Activated naive CD4-positive, alpha-beta T cell treated with anti-CD3 and anti-CD28 coated beads, Interleukin-2, amount 50 U/mL, for 24 hours (primary cell): ENCODE measurements around the gene GRHL3.

ENCODE experiments used
- H3K27ac Mint-ChIP-seq: one replicate; pipeline ENCODE4 v1.8.0; 2021; ENCODE audit warnings: mild to moderate bottlenecking, mixed read lengths
- H3K27me3 Mint-ChIP-seq: one replicate; pipeline ENCODE4 v1.8.0; 2021; ENCODE audit warnings: mixed read lengths
- H3K36me3 Mint-ChIP-seq: one replicate; pipeline ENCODE4 v1.8.0; 2021; ENCODE audit warnings: mixed read lengths
- H3K4me1 Mint-ChIP-seq: one replicate; pipeline ENCODE4 v1.8.0; 2021; ENCODE audit warnings: mixed read lengths
- H3K4me3 Mint-ChIP-seq: one replicate; pipeline ENCODE4 v1.8.0; 2021; ENCODE audit warnings: mild to moderate bottlenecking, mixed read lengths
- H3K9me3 Mint-ChIP-seq: one replicate; pipeline ENCODE4 v1.8.0; 2021; ENCODE audit warnings: mixed read lengths

Gene GRHL3

DNA sequence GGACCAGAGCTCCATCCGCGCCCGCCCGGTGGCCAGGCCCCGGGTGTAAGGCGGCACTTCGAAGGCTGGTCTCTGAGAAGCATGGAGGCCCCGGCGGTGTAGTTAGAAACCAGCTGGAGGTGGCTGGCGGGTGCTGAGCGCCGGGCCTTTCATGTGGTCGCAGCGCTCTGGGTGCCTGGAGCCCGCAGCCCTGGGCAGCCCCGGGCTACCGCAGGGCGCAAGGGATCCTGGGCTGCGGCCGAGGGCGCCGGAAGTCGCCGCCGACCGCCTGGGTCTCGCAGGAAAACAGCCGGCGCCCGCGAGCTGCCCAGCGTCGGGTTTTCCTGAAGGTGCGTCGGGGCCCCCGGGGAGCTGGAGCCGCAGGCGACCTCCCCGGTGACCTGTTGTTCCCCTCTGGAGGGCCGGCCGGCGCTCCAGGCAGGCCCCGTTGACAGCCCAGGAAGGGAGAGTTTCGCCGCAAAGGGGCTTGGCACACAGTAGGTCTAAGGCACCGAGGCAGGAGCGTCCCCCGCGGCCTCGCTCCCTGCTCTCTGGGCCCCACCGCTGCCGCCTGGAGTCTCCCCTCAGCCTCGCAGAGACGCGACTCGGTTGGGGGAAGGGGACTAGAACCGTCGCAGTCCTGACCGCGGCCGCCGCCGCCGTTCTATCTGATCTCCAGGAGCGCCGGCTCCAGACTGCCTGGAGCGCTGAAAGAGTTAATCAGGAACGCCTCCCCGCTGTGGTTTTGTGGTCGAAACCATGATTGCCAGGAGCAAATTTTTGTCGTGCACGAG lies 2.7 kb downstream of the GRHL3 start:
- H3K4me1 Mint-ChIP-seq, result peaks cover 46% of the 10 kb centered on the region
- H3K27ac Mint-ChIP-seq, result peak overlapping the region; percentile 66
- no peaks in the 10 kb centered on the region for H3K36me3 Mint-ChIP-seq
- H3K27me3 Mint-ChIP-seq, result peaks cover 33% of the 10 kb centered on the region
- H3K4me3 Mint-ChIP-seq, result peak overlapping the region; percentile 87
- no peaks in the 10 kb centered on the region for H3K9me3 Mint-ChIP-seq

DNA sequence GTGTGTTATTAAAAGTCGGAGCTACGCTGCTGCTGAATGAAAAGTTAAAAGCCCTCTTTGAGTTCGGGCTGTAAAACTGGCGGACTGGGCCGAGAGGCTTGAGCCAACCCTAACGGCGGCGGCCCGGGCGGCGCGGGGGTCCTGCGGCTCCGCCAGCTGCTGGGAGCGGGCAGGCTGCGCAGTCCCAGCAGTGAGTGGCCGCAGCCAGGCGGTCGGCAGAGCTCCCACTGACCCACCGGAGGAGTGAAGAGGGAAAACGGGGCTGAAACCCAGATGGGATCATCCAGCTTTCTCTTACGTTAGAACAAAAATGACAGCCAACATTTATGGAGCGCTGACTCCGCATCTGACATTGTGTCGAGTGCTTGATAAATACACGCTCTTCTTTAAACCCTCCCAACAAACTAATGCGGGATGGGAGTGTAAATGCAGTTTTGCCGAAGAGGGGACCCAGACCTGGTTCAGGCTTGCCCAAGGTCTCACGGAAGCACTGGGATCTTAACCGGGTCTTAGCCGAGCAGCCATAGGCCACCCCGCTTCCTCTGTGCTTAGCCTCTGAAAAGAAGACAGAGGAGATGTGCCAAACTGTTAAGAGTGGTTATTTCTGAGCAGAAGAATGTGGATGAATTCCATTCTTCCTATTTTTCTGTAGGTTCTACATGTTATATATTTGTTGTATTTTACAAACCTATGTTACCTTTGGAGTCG lies 3.5 kb downstream of the GRHL3 start:
- H3K27ac Mint-ChIP-seq, result peak overlapping the region; percentile 66
- H3K27me3 Mint-ChIP-seq, result peaks cover 38% of the 10 kb centered on the region
- H3K9me3 Mint-ChIP-seq, result no peaks in the 10 kb centered on the region
- no peaks in the 10 kb centered on the region for H3K36me3 Mint-ChIP-seq
- peak overlapping the region; percentile 87 for H3K4me3 Mint-ChIP-seq
- peaks cover 46% of the 10 kb centered on the region for H3K4me1 Mint-ChIP-seq

DNA sequence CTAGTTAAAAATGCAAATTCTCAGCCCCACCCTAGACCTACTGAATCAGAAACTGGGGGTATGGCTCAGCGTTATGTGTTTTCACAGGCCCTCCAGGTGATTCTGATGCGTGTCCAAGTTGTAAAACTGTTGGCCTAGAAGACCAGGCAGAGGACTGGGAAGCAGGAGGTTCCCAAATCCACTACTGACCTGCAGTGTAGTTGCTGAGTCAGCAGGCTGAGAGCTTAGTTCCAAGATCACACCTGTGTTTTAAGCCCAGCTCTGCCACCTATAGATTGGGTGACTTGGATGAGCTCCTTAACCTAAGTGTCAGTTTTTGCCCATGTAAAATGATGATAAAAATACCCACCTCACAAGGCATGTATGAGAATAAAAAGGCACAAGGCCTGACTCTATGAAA lies 4.1 kb downstream of the GRHL3 start:
- Mint-ChIP-seq H3K9me3 (no peaks in the 10 kb centered on the region), H3K4me3 (no peak overlapping the region), H3K36me3 (no peaks in the 10 kb centered on the region), H3K4me1 (peaks cover 46% of the 10 kb centered on the region), H3K27me3 (peaks cover 39% of the 10 kb centered on the region), H3K27ac (no peak overlapping the region)

DNA sequence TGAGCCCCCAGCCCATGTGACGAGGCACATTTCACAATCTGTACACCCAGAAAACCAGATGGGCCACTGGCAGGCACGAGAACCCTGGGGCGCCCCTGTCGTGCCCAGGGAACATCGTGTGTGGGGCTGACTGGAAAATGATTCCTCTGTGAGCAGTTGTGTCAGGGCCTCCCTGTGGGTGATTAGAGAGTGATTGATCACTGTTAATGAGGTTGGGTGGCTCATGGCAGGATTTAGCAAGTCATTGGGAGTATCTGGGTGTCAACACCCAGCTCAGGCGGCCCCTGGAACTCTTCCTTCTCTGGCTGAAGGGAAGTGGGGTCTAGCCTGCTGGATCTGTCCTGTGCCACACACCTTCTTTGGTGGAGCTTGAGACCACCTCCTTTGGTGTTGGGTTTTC lies 5.7 kb downstream of the GRHL3 start:
- H3K36me3 Mint-ChIP-seq, result no peaks in the 10 kb centered on the region
- no peak overlapping the region for H3K4me3 Mint-ChIP-seq
- H3K4me1 Mint-ChIP-seq, result peaks cover 31% of the 10 kb centered on the region
- no peaks in the 10 kb centered on the region for H3K9me3 Mint-ChIP-seq
- no peak overlapping the region for H3K27ac Mint-ChIP-seq
- peaks cover 26% of the 10 kb centered on the region for H3K27me3 Mint-ChIP-seq

DNA sequence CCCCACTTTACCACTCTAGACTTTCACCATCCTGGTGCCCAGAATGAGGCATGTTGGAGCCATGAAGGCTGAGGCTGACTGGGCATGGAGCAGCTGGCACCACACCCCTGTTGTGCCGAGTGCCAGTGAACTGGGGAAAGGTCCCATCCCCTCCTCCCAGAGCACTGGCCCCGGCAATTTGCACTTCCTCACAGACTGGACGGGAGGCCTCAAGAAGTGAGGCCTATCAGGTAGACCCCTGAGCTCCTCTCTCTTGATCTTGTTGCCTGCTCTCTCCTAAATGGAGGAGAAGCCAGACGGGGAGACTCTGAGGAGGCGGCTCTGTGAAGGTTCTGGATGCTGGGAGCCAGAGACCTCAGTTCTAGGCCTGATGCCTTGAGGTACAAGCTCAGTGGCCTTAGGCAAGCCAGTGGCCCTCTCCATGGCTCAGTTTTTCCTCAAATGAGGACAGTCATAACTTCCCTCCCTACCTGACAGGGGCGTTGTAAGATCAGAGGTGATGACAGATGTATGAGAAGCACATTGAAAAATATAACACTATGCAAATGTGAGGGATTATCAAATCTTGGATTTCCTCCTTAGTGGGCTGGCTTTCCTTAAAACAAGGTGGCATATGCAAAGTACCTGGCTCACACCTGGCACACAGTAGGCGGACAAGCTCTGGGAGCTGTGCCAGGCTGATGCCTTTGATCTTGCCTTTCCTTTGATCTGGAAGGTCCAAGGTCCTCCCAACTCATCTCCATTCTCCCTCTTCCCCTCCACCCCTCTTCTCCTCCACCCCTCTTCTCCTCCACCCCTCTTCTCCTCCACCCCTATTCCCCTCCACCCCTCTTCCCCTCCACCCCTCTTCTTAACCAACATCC lies 6.7 kb downstream of the GRHL3 start:
- Mint-ChIP-seq H3K36me3 (no peaks in the 10 kb centered on the region), H3K27me3 (peaks cover 17% of the 10 kb centered on the region), H3K4me1 (peaks cover 22% of the 10 kb centered on the region)

DNA sequence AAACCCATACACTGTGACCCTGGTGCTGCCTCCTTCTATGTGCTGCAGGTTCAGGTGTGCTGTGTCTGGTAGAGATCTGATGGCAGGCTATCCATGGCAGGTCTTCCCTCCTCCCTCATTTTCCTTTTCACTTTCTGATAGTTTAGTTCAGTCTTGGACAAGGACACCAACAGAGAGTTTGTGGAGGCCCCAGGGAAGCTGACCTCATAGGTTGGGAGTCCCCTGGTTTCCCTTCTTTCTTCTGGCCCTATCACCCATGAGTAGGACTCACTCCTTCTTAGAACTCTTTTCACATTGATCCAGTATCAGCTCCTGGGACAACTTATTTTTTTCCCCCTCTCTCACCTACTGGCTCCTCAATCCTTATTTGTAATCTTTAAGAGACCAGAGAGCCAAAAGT lies 8.3 kb downstream of the GRHL3 start:
- Mint-ChIP-seq H3K4me3 (no peak overlapping the region), H3K27me3 (peaks cover 13% of the 10 kb centered on the region), H3K27ac (no peak overlapping the region), H3K9me3 (no peaks in the 10 kb centered on the region), H3K4me1 (peaks cover 10% of the 10 kb centered on the region), H3K36me3 (no peaks in the 10 kb centered on the region)

More for the DNA sequence above, 6.7 kb downstream of the GRHL3 start:
- H3K4me3 Mint-ChIP-seq, result no peak overlapping the region
- no peaks in the 10 kb centered on the region for H3K9me3 Mint-ChIP-seq
- H3K27ac Mint-ChIP-seq, result no peak overlapping the region

DNA sequence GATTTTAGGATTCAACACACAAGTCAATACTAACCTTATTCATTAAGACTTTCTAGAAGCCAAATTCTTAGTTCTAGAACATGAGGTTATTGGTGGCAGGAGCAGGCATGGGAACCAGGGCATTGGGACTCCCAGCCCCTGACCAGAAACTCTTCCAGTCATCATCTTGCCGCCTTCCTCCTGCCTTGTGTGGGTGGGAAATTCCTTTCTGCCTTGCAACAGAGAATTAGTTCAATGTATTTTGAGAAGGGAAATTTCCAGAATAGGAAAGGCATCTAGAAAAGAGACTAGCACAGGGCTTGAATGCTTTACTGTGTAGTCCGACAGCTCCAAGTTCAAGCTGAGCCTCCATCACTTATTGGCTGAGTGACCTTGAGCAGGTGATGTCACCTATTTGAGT lies 8.7 kb downstream of the GRHL3 start:
- Mint-ChIP-seq H3K9me3 (no peaks in the 10 kb centered on the region), H3K36me3 (no peaks in the 10 kb centered on the region), H3K4me1 (peaks cover 6% of the 10 kb centered on the region), H3K27ac (no peak overlapping the region), H3K4me3 (no peak overlapping the region), H3K27me3 (peaks cover 13% of the 10 kb centered on the region)

DNA sequence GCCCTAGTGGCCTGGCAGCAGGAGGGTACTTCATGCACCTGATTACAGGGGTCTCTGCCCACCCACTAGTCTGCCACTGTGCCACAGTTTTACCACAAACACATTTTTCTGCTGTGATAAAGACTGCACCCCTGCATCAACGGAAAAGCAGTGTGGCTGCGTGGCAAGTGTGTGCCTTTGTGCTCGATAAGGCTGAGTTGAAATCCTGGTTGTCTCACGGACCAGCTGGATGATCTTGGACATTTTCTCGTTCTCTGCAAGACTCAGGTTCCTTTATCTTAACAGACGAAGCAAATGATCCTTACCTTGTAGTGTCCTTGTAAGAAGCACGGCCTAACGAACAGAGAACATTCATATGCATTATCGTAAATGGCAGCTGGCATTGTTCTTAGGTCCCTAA lies 10.2 kb downstream of the GRHL3 start:
- no peaks in the 10 kb centered on the region for H3K9me3 Mint-ChIP-seq
- H3K4me1 Mint-ChIP-seq, result no peaks in the 10 kb centered on the region
- H3K27ac Mint-ChIP-seq, result no peak overlapping the region
- peaks cover 7% of the 10 kb centered on the region for H3K27me3 Mint-ChIP-seq
- H3K36me3 Mint-ChIP-seq, result no peaks in the 10 kb centered on the region
- H3K4me3 Mint-ChIP-seq, result no peak overlapping the region

DNA sequence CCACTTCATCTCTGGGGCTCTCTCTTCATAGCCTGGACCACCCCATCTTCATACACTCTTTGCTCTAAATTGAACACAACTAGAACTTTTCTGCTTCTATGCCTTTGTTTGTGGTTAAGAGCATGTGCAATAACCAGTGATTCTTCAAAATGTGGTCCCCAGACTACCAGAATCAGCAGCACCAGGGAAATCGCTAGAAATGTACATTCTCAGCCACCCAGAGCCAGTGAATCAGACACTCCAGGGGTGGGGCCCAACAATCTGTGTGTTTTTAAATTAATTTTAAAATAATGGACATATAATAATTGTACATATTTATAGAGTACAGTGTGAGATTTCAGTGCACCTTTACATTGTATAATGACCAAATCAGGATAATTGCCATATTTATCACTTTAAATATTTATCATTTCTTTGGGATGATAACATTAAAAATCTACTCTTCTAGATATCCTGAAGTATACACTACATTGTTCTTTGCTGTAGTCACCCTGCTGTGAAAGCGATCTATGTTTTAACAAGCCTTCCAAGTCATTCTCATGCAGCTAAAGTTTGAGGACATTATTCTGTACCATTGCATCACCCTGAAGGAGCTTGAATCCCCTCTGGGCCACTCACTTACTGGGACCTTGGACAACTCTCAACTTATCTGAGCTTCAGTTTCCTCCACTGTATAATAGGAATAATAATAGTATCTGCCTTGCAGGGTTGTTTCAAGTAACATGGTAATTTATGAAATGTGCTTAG lies 10.8 kb downstream of the GRHL3 start:
- H3K9me3 Mint-ChIP-seq, result no peaks in the 10 kb centered on the region
- H3K4me3 Mint-ChIP-seq, result no peak overlapping the region
- no peaks in the 10 kb centered on the region for H3K4me1 Mint-ChIP-seq

DNA sequence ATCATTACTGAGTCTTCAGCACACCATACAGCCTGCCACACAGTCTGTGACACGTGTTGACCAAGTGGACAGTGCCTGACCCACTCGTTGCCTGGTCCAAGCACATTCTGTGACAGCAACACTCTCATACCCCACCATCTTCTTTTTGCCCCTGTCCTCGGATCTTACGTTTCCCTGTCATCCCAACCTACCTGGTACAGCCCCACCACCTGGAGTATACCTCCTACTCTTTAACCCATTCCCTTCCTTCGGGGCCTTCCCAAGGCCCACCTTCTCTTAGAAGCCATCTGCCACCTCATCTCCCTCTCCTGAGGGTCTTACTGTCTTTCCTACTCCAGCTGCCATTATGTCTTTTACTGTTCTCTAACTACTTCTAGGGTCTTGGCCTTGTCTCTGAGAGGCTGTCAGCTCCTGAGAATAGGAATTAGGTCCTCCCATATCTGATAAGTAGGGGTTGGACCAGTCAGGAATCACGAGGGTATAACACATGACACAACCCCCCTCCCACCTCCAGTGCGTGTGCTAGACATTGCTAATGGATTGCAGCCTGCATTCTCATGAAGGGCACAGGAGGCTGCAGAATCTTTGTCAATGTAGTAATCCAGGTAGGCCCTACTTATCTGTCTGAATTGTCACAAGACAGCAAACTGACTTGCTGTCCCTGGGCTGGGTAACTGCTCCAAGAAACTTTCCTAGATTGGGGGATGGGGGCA lies 13.0 kb downstream of the GRHL3 start:
- no peaks in the 10 kb centered on the region for H3K36me3 Mint-ChIP-seq
- H3K27me3 Mint-ChIP-seq, result peaks cover 6% of the 10 kb centered on the region
- H3K4me1 Mint-ChIP-seq, result no peaks in the 10 kb centered on the region
- H3K27ac Mint-ChIP-seq, result no peak overlapping the region
- no peaks in the 10 kb centered on the region for H3K9me3 Mint-ChIP-seq
- no peak overlapping the region for H3K4me3 Mint-ChIP-seq

More for the DNA sequence above, 10.8 kb downstream of the GRHL3 start:
- H3K27ac Mint-ChIP-seq, result no peak overlapping the region
- H3K36me3 Mint-ChIP-seq, result no peaks in the 10 kb centered on the region
- H3K27me3 Mint-ChIP-seq, result peaks cover 7% of the 10 kb centered on the region

DNA sequence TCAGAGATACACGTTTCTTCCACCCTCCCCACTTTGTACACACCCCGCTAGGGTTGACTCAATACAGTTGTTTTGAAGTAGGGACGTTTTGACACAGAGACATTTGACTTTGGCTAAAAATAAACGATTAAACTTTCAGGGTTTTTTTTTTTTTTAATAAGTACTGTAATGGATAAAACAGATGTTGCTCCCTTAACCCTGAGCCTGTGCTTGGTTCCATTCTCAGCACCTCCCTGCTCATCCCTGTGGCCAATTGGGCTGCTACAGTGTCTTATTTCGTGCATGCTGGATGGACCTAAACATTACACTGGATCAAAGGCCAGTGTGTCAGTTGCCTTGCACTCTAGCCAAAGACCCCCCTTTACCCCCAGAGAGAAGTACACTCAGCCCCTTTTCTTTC lies 16.9 kb downstream of the GRHL3 start:
- no peaks in the 10 kb centered on the region for H3K36me3 Mint-ChIP-seq
- H3K27me3 Mint-ChIP-seq, result peaks cover 1% of the 10 kb centered on the region
- no peak overlapping the region for H3K27ac Mint-ChIP-seq
- no peaks in the 10 kb centered on the region for H3K4me1 Mint-ChIP-seq
- no peaks in the 10 kb centered on the region for H3K9me3 Mint-ChIP-seq
- H3K4me3 Mint-ChIP-seq, result no peak overlapping the region

DNA sequence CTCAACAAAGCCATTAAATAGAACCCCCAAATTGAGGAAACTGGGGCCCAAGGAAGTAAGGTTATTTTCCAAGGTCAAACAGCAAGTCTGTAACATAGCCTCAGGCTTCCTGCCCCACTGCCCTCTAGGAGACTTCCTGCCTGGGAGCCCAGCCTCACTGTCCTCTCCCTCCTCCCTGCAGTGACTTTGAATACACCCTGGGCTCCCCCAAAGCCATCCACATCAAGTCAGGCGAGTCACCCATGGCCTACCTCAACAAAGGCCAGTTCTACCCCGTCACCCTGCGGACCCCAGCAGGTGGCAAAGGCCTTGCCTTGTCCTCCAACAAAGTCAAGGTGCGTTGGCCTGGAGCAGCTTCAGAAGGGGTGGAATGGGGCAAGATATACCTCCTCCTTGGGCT lies 18.3 kb downstream of the GRHL3 start:
- H3K27ac Mint-ChIP-seq, result no peak overlapping the region
- peaks cover 1% of the 10 kb centered on the region for H3K27me3 Mint-ChIP-seq
- H3K9me3 Mint-ChIP-seq, result no peaks in the 10 kb centered on the region
- H3K4me3 Mint-ChIP-seq, result no peak overlapping the region
- no peaks in the 10 kb centered on the region for H3K36me3 Mint-ChIP-seq
- H3K4me1 Mint-ChIP-seq, result no peaks in the 10 kb centered on the region

DNA sequence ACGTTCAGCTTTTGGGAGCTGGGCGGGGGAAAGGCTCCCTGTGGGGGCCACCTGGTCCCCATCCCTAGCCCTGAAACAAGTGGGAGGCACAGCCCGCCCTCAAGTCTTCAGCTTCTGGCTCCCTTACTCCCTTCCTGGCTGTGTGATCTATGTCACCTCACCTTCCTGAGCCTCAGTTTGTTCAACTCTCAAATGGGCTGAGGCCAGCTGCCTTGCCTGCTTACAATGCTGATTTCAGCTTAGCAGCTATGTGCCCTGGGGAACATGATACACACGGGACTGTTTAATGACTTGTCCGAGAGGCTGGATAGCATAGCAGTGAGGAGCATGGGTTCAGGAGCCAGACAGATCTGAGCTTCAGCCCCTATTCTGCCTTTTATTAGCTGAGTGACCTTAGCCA lies 19.3 kb downstream of the GRHL3 start:
- no peaks in the 10 kb centered on the region for H3K4me1 Mint-ChIP-seq
- H3K27me3 Mint-ChIP-seq, result peaks cover 1% of the 10 kb centered on the region
- no peak overlapping the region for H3K27ac Mint-ChIP-seq
- no peaks in the 10 kb centered on the region for H3K9me3 Mint-ChIP-seq
- no peak overlapping the region for H3K4me3 Mint-ChIP-seq
- no peaks in the 10 kb centered on the region for H3K36me3 Mint-ChIP-seq

DNA sequence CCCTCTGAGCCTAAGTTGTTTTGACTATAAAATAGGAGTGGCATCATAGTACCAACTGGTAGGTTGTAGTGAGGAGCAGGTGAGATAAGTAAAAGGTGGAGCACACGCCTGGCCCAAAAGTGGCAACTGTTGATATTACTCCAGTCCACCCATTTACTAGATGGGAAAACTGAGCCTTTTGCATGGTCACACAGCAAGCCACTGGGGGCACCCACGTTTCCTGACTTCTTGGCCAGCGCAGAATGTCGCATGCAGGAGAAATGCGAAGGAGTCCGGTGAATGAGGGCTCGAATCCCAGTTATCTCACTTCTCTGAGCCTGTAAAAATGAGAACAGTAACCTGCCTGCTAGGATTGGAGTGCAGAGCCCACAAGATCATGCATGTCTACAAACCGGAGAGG lies 20.8 kb downstream of the GRHL3 start:
- Mint-ChIP-seq H3K27ac (no peak overlapping the region), H3K9me3 (no peaks in the 10 kb centered on the region), H3K4me3 (no peak overlapping the region), H3K36me3 (no peaks in the 10 kb centered on the region), H3K4me1 (no peaks in the 10 kb centered on the region), H3K27me3 (peaks cover 1% of the 10 kb centered on the region)

DNA sequence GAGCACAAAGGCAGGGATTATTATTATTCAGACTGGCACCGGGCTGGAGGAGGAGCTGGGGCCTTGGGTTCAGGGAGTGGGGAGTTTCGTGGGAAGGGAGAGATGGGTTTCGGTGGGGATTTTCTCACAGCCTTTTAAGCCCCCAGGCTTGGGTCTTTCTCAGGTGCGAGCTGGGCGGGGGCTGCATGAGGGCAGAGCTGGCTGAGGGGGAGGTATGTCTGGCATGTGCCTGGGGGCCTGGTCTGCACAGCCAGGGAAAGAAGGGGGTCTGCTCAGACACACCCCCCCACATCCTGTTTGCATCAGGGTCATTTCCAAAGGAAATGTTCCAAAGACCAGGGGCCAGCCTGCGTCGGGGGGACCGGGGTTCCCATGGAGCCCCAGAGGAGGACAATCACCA lies 21.6 kb downstream of the GRHL3 start:
- H3K36me3 Mint-ChIP-seq, result no peaks in the 10 kb centered on the region
- no peaks in the 10 kb centered on the region for H3K4me1 Mint-ChIP-seq
- H3K27ac Mint-ChIP-seq, result no peak overlapping the region
- H3K9me3 Mint-ChIP-seq, result no peaks in the 10 kb centered on the region
- peaks cover 1% of the 10 kb centered on the region for H3K27me3 Mint-ChIP-seq
- no peak overlapping the region for H3K4me3 Mint-ChIP-seq
